NCI-H526 treated with DMSO at 0.1 percent for 48 hours (cell line): ENCODE measurements around the gene NHSL1.
"Not testable (repeated sequence)": the region's sequence is repeated elsewhere in the genome, so short reads cannot be mapped to it uniquely, and the experiment has no call there.

Experiments
- DNase-seq: peaks from one replicate; lab custom pipeline; 2025; lab: John Stamatoyannopoulos, UW

Gene NHSL1

GRCh38 chr6:138428944-138429598, 70.2 kb downstream of the NHSL1 start:
- DNase-seq = no peak

GRCh38 chr6:138427701-138428100, 71.6 kb downstream of the NHSL1 start:
- no peak for DNase-seq

- DNase-seq = no peak
Measured at GRCh38 chr6:138426500-138427123, 72.7 kb downstream of the NHSL1 start.

GRCh38 chr6:138425256-138425655, 74.0 kb downstream of the NHSL1 start:
- DNase-seq = not testable (repeated sequence)

- DNase-seq = no peak
Measured at GRCh38 chr6:138424004-138424904, 75.0 kb downstream of the NHSL1 start.

GRCh38 chr6:138422861-138423260, 76.4 kb downstream of the NHSL1 start:
- no peak for DNase-seq

- no peak for DNase-seq
Measured at GRCh38 chr6:138421608-138422007, 77.7 kb downstream of the NHSL1 start.

- DNase-seq = no peak
Measured at GRCh38 chr6:138421089-138421488, 78.2 kb downstream of the NHSL1 start.

GRCh38 chr6:138420356-138420755, 78.9 kb downstream of the NHSL1 start:
- no peak for DNase-seq

- no peak for DNase-seq
Measured at GRCh38 chr6:138419766-138420165, 79.5 kb downstream of the NHSL1 start.

- DNase-seq = no peak
Measured at GRCh38 chr6:138418118-138418742, 81.1 kb downstream of the NHSL1 start.

GRCh38 chr6:138417493-138418117, 81.7 kb downstream of the NHSL1 start:
- no peak for DNase-seq

- DNase-seq = no peak
Measured at GRCh38 chr6:138416206-138416605, 83.1 kb downstream of the NHSL1 start.

GRCh38 chr6:138415125-138415524, 84.2 kb downstream of the NHSL1 start:
- DNase-seq = no peak

- DNase-seq = no peak
Measured at GRCh38 chr6:138410972-138411880, 88.1 kb downstream of the NHSL1 start.

- no peak for DNase-seq
Measured at GRCh38 chr6:138410048-138410735, 89.1 kb downstream of the NHSL1 start.

- DNase-seq = no peak
Measured at GRCh38 chr6:138406443-138406842, 92.9 kb downstream of the NHSL1 start.

GRCh38 chr6:138405816-138406413, 93.4 kb downstream of the NHSL1 start:
- DNase-seq = no peak

GRCh38 chr6:138404666-138405337, 94.5 kb downstream of the NHSL1 start:
- DNase-seq = no peak
